Psoas muscle (tissue), 8 donors: ENCODE measurements around the gene WASHC4. TPM values are rescaled to one million over a fixed set of nuclear protein-coding genes. Genes with fewer than 3 reads are reported as not detected.
"Not testable (repeated sequence)": the region's sequence is repeated elsewhere in the genome, so short reads cannot be mapped to it uniquely, and the experiment has no call there.

Experiments
- ATAC-seq, 4 donors: fragments of 200-7000 bp; cut with Tn5 transposase; one replicate each; pipeline ENCODE4 v1.9.1; 2020; ENCODE audit warnings: moderate library complexity in 3 of 4, mild to moderate bottlenecking in 2 of 4
- DNase-seq, 2 donors: peaks; one replicate each; pipeline ENCODE4 v3.0.0-alpha.2; 2020
- H3K27ac ChIP-seq: fragments of 200-600 bp; one replicate; pipeline ENCODE4 v1.8.0; 2022
- H3K27me3 ChIP-seq, 3 donors: fragments of 200-600 bp in 1 of 3; one replicate each; pipeline versions ENCODE4 v1.6.1 to v1.8.0; 2013 to 2022; ENCODE audit warnings: low read length in 2 of 3, mild to moderate bottlenecking in 2 of 3, moderate library complexity in 1 of 3; ENCODE audit not compliant: insufficient read depth in 3 of 3
- H3K36me3 ChIP-seq, 2 donors: fragments of 200-600 bp in 1 of 2; one replicate each; pipeline versions ENCODE4 v1.6.1 to v1.8.0; 2013 to 2022; ENCODE audit warnings: low read depth in 1 of 2, mild to moderate bottlenecking in 1 of 2, moderate library complexity in 1 of 2; ENCODE audit not compliant: insufficient read depth in 1 of 2
- H3K4me1 ChIP-seq: fragments of 200-600 bp; one replicate; pipeline ENCODE4 v1.8.0; 2022
- H3K4me3 ChIP-seq: fragments of 200-600 bp; one replicate; pipeline ENCODE4 v1.8.0; 2022; ENCODE audit warnings: mild to moderate bottlenecking
- H3K9me3 ChIP-seq: fragments of 200-600 bp; one replicate; pipeline ENCODE4 v1.8.0; 2022
- CTCF ChIP-seq: fragments of 200-600 bp; IDR thresholded peaks from one replicate; pipeline ENCODE4 v1.8.0; 2022; ENCODE audit warnings: antibody characterized with exemption
- WGBS, 3 donors: extraction: QIAGEN DNeasy Blood & Tissue Kit; methylation state at CpG; one replicate each; pipeline versions ENCODE4 v1.1.6 to v1.1.7; 2013; 5-methylcytosine and 5-hydroxymethylcytosine counted together
- intact Hi-C, 2 donors: fragments of 100-400 bp; cut with DNase I; formaldehyde crosslinking; loops; one replicate each; pipeline versions ENCODE4 v1.11.0 to v1.14.2; 2022
- polyA plus RNA-seq, 3 donors: library from polyadenylated mRNA; stranded (reverse); fragments of 200-250 nt; gene quantifications; one replicate each; pipeline ENCODE4 v1.2.3, GENCODE V29; 2013
- total RNA-seq, 4 donors: library from RNA; stranded (reverse); fragmentation: NEBNext Ultra II Directional in 2 of 4; extraction: Animal tissue kit (Norgen Biotek cat#: 25700) in 2 of 4; gene quantifications; one replicate each; pipeline versions ENCODE4 v1.2.1 to v1.2.4, GENCODE V29; 2021 to 2023
- donor health status: healthy with polysubstance abuse.
- donor health status: DM: no; HTN: no; CAD: no; lungs with moderate emphysema.
- donor health status: Bipolar disorder and iron deficiency.
- donor health status: healthy.
- donor health status: DM: yes; HTN: yes; CAD: no.
- donor health status: DM: no; HTN: no; CAD: no.
- donor health status: DM: no; HTN: no; CAD: no.
- donor health status: DM: yes; HTN: yes; CAD: no.

WASHC4 gene
- total and polyA plus RNA-seq, 7 donors, result 9.0 to 32.6 (median 21.8) TPM

- intact Hi-C loops, result loop anchor here in 1 of 2 donors (10.0 kb wide), 1 partner anchor 47 kb away; no protein-coding TSS in a partner anchor
- no peaks in the 10 kb centered on the region for H3K27me3 ChIP-seq
- no peak overlapping the region for H3K4me3 ChIP-seq
- ATAC-seq, result no peak
- 81 to 83% (median 82%) methylated on average over 6 of the region's 6 CpGs for WGBS, 3 donors
- TF ChIP-seq CTCF, result no peak
- no peaks in the 10 kb centered on the region for H3K9me3 ChIP-seq
- peaks cover 0 to 99% of the 10 kb centered on the region in 2 donors for H3K36me3 ChIP-seq
- no peak overlapping the region for H3K27ac ChIP-seq
- DNase-seq, result no peak
- no peaks in the 10 kb centered on the region for H3K4me1 ChIP-seq
These were observed 64.3 kb downstream of the WASHC4 start for GRCh38 chr12:105171691-105172436.

GRCh38 chr12:105175397-105175990 is 68.0 kb downstream of the WASHC4 start:
- intact Hi-C loops, result loop anchor here in 1 of 2 donors (10.0 kb wide), 1 partner anchor 51 kb away; no protein-coding TSS in a partner anchor
- H3K36me3 ChIP-seq, result peaks cover 0 to 89% of the 10 kb centered on the region in 2 donors

GRCh38 chr12:105177208-105177607 is 69.7 kb downstream of the WASHC4 start:
- H3K4me3 ChIP-seq, result no peak overlapping the region
- no peak for ATAC-seq
- no peak for DNase-seq
- WGBS, 3 donors, result 95 to 98% (median 97%) methylated on average over 4 of the region's 4 CpGs
- H3K4me1 ChIP-seq, result no peaks in the 10 kb centered on the region
- intact Hi-C loops, result loop anchor here in 1 of 2 donors (10.0 kb wide), 1 partner anchor 52 kb away; no protein-coding TSS in a partner anchor
- no peak for TF ChIP-seq CTCF
- H3K27ac ChIP-seq, result no peak overlapping the region
- H3K27me3 ChIP-seq, result no peaks in the 10 kb centered on the region
- peaks cover 0 to 76% of the 10 kb centered on the region in 2 donors for H3K36me3 ChIP-seq
- H3K9me3 ChIP-seq, result no peaks in the 10 kb centered on the region

More at GRCh38 chr12:105175397-105175990, 68.0 kb downstream of the WASHC4 start:
- Histone ChIP-seq H3K9me3 (no peaks in the 10 kb centered on the region), H3K4me3 (no peak overlapping the region), H3K27ac (no peak overlapping the region), H3K4me1 (no peaks in the 10 kb centered on the region), H3K27me3 (no peaks in the 10 kb centered on the region)
- no peak for TF ChIP-seq CTCF
- WGBS, 3 donors, result 74 to 84% (median 74%) methylated on average over 2 of the region's 2 CpGs
- ATAC-seq, result no peak
- no peak for DNase-seq

DNA sequence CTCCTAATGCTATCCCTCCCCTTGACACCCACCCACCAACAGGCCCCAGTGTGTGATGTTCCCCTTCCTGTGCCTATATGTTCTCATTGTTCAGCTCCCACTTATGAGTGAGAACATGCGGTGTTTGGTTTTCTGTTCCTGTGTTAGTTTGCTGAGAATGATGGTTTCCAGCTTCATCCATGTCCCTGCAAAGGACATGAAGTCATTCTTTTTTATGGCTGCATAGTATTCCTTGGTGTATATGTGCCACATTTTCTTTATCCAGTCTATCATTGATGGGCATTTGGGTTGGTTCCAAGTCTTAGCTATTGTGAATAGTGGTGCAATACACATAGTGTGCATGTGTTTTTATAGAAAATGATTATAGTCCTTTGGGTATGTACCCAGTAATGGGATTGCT is 71.6 kb downstream of the WASHC4 start:
- not testable (repeated sequence) for DNase-seq, H3K4me3 ChIP-seq, H3K9me3 ChIP-seq, ATAC-seq, H3K27ac ChIP-seq, H3K27me3 ChIP-seq, H3K4me1 ChIP-seq
- intact Hi-C loops, result loop anchor here in 1 of 2 donors (10.0 kb wide), 1 partner anchor 54 kb away; no protein-coding TSS in a partner anchor
- H3K36me3 ChIP-seq, result peaks cover 0 to 75% of the 10 kb centered on the region in 2 donors
- 100% methylated on average over 1 of the region's 1 CpG for WGBS, 3 donors

GRCh38 chr12:105183406-105183805 is 75.9 kb downstream of the WASHC4 start:
- H3K9me3 ChIP-seq, intact Hi-C loops, ATAC-seq, H3K4me3 ChIP-seq, H3K4me1 ChIP-seq, DNase-seq, H3K27me3 ChIP-seq, H3K27ac ChIP-seq: not testable (repeated sequence)
- 86 to 96% (median 94%) methylated on average over 4 of the region's 4 CpGs for WGBS, 3 donors
- H3K36me3 ChIP-seq, result peaks cover 10 to 76% of the 10 kb centered on the region in 2 donors

DNA sequence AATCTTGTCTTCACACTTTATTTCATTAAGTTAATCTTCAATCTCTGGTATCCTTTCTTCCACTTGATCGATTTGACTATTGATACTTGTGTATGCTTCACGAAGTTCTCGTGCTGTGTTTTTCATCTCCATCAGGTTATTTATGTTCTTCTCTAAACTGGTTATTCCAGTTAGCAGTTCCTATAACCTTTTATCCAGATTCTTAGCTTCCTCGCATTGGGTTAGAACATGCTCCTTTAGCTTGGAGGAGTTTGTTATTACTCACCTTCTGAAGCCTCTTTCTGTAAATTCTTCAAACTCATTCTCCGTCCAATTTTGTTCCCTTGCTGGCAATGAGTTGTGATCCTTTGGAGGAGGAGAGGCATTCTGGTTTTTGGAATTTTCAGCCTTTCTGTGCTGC is 76.4 kb downstream of the WASHC4 start:
- DNase-seq, intact Hi-C loops, H3K4me3 ChIP-seq, H3K4me1 ChIP-seq, H3K9me3 ChIP-seq, H3K27ac ChIP-seq, H3K27me3 ChIP-seq, ATAC-seq: not testable (repeated sequence)
- peaks cover 10 to 76% of the 10 kb centered on the region in 2 donors for H3K36me3 ChIP-seq
- WGBS, 3 donors, result 97 to 98% (median 98%) methylated on average over 5 of the region's 5 CpGs
